GM03348 (cell line): ENCODE data around the gene EXOG.

Source experiments
- DNase-seq: peaks from one replicate; pipeline ENCODE4 v3.0.0; 2012; ENCODE audit warnings: low spot score

EXOG gene

DNA sequence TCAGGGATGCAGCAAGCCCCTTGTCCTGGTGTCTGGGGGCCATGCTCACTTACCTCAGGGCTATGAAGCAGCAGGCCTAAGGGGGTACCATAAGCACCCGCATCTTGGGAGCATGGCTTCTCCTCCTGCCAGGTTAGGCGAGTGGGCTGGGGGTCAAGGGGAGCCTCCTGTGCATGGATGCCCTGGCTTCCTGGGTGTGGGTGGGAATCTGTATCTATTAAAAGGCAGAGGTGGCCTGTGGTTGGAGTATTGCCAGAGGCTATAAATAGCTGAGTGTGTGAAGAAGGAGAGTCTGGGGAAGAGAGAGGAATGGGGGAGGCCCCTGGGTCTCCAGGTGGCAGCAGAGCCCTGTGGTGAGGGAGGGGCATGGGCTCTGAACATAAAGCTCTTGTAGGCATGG, 22.9 kb upstream of the EXOG start:
- no peak for DNase-seq

DNA sequence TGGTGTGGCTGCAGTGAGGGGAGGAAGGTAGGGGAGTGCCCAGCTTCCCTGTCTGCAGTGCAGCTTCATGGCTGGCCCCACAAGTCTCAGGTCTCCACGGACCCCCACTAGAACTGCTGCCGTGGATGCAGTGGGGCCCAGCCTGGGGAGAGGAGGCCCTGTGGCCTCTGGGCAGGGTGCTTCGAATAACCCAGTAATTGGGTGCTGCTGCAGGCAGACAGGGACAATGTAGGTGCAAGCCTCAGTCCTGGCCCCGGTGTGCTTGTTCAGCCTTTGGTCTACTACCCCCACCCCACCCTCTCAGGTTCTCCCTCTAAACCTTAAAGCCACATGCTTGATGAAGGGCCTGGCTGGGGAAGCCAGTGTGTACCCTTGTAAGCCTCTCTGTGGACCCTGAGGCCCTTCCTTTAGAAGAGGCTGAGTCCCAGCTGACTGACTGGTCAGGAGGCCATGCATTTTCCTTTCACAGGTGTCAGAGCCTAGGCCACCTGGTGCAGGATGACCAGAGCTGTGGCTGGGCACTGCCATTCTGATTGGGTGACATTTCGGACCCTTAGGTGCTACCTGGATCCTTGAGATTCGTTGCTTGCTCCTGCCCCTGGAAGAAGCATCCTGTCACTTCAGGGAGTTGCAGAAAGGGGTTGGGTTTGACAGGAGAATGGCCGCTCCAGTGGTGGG, 21.1 kb upstream of the EXOG start:
- no peak for DNase-seq

DNA sequence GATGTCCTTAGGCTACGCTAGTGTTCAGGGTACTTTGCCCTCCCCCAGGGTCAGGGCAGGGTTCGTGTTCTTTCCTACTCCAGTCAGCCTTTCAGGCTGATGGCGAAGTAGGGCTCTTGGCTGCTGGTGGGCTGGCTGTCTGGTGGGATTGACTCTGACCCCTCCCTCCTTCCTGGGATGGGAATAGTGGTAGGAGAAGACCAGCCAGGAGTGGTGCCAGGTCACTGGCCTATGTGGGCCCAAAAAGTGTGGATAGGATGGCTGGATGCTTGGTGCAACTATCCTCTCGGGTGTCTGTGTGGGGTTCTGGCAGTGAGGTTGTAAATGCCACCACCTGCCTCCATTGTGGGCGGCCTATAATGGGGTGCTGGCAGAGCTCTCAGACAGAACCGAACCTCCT, 20.4 kb upstream of the EXOG start:
- DNase-seq = no peak

DNA sequence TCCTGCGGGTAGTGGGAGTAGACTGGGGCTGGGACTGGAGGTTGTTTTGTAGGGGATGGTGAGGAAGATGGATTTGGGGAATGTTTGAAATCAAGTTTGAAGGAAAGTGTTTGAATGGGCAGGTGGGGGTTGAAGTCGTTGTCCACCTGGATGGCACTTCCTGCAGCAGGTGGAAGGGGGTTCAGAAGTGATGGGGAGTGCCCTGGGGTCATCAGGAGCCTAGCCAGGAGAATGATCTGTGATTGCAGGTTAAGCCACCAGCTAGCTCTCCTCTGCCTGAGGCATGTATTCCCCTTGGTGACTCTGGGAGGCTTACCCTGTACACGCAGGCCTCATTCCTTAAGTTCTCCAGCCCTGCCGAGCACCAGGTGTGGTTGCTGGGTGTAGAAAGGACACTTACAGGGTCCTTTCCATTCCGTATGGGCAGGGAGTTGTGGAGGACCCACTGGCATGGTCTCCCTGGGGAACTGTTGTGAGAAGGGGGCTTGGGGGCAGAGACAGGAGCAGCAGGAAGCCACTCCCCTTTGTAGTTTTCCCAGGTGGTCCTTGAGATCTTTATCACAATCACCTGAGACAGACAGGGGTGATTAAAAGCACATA, 19.9 kb upstream of the EXOG start:
- DNase-seq = no peak

DNA sequence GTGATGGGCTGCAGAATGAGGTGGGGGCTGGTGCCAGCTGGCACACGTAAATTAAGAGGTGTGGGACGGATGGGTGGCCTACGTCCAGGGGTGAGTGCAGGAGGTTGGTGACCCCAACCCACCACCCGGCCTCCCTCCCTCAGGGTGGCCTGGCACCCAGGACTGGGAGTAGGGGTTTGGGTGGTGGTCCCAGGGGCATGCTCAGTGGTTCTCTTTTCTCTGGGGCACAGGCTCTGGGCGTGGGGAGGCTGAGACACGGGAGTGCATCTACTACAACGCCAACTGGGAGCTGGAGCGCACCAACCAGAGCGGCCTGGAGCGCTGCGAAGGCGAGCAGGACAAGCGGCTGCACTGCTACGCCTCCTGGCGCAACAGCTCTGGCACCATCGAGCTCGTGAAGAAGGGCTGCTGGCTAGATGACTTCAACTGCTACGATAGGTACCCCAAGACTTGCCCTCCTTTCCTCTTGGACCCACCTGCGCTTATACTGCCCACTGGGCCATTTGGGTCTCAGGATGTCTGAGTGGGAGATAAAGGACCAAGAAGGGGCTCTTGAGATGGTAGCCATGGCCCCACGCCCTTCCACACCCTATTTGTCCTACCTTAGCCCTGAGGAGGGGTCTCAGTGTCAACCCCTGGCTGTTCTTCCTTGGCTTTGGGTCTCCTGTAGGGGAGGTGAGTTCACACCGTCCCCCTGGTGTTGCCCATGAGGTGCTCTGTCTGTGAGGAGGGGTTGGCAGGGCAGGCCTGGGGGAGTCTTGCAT, 18.9 kb upstream of the EXOG start:
- DNase-seq = no peak

DNA sequence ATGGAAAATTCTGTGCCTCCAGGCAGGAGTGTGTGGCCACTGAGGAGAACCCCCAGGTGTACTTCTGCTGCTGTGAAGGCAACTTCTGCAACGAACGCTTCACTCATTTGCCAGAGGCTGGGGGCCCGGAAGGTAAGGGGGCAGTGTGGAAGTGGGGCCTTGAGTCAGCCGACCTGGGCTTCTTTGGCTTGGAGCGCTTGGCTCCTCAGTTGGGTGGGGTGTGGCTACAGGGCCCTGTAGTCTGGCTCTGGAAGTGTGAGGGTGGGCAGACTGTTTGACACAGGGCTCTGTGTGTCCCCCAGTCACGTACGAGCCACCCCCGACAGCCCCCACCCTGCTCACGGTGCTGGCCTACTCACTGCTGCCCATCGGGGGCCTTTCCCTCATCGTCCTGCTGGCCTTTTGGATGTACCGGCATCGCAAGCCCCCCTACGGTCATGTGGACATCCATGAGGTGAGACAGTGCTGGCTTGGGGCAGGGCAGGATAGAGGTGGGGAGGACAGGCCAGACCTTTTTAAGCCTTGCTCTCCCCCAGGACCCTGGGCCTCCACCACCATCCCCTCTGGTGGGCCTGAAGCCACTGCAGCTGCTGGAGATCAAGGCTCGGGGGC, 18.2 kb upstream of the EXOG start:
- DNase-seq = no peak

DNA sequence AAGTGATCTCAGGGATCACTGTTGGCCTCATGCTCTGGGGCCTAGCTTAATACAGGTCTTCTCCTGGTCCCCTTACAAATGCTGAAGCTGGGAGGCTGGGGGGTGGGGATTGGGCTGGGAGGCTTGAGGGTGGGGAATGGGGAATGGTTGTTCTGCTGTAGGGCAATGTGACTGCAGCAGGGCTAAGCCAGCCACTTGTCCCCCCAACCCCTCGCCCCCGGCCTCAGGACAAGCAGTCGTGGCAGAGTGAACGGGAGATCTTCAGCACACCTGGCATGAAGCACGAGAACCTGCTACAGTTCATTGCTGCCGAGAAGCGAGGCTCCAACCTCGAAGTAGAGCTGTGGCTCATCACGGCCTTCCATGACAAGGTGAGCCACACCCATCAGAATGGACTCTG, 17.2 kb upstream of the EXOG start:
- DNase-seq = no peak

DNA sequence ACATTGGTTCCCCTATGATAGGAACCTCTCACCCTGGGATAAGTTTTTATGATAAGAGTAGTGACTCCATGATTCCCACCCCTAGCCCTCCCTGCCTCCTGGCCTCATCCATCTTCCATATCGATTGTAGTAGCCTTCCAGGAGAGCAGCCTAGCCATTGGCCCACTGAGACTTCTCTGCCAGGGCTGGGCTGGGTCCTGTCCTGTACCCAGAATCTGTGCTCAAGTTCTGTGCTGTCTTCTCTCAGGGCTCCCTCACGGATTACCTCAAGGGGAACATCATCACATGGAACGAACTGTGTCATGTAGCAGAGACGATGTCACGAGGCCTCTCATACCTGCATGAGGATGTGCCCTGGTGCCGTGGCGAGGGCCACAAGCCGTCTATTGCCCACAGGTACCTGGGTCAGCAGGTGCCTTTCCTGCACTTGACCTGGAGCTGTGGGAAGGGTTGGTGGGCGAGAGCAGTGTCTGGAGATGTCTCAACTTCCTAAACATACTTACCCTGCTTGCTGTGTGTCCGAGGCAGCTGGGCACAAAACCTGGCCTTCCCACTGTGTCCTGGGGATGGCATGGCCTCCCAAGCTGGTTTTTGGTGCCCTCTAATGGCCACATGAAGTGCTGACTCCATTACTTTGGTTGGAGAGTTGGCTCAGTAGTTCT, 16.6 kb upstream of the EXOG start:
- peak; percentile 90 for DNase-seq

DNA sequence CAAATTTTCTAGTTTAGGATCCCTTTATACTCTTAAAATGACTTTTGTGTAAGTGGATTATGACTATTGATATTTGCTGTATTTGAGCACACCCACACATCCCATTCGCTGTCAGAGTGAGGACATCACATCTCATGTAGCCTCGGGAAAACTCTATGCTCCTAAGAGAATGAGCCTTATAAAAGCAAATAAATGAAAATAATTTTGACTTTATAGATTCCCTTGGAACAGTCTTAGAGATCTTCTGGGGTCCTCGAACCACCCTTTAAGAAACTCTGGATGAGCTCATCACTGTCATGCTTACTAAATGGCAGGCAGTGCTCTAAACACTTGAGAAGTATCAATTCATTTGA, 16.1 kb upstream of the EXOG start:
- no peak for DNase-seq

DNA sequence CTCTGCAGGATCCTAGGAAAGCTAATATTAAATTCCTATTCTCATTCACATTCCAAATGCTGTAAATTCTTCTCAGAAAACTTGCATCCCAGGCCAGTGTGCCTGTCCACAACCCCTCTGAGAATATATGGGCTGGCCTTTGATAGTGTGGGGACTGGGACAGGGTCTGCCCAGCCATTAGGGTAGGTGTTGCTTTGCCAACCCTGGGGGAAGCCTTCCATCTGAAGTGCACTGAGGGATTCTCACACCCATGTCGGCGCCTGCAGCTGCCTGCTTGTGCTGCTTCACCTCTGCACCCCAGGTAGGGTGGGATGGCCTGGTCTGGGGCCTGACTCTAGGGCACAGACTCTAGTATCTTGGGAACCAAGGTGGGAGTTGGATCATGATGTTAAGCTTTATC, 15.2 kb upstream of the EXOG start:
- DNase-seq = no peak

DNA sequence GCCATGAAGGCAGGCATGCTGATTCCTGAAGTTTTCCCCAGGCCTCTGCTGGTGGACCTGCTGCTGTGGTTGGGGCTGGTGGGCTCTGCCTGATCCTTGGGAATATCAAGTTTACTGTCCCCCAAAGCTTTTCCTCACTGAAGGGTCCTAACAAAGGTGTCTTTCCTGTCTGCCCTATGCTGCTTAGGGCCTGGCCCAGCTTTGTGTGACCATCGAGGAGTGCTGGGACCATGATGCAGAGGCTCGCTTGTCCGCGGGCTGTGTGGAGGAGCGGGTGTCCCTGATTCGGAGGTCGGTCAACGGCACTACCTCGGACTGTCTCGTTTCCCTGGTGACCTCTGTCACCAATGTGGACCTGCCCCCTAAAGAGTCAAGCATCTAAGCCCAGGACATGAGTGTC, 13.2 kb upstream of the EXOG start:
- no peak for DNase-seq

DNA sequence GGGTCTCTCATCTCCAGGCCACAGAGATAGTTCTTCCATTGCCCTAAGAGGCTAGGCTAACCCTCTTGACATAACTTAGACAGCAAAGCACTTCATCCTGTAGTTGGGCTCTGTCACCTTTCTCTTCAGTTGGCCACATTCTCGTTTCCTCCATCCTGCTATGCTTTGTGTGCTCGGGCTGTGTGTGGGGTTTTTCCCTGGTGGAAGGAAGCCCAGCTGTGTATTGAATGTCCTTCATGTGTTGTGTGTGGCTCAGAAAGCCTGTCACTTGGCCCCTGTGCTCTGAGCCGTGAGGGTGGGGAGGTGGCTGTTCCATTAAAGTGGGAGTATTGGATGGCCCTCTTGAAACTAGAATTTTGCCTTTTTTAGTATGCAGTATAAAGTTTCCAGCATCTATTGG, 8.8 kb upstream of the EXOG start:
- no peak for DNase-seq

DNA sequence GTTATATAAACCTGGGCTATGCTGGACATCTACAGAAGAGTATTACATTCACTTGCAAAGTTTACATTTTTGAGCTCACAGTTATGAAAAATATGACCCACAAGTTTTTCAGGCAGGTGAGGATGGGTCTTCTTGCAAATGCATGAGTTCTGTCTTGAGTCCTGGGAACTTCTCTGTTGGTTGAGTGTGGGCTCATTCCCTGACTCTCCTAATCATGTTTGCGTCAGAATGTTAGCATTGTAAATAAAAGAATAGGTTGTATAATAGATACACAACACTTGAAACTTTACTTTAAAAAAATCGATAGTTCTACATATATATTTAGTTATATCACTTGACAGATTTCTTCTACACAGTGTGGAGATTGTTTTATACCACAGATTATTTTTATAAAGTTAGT, 7.2 kb upstream of the EXOG start:
- DNase-seq = no peak

DNA sequence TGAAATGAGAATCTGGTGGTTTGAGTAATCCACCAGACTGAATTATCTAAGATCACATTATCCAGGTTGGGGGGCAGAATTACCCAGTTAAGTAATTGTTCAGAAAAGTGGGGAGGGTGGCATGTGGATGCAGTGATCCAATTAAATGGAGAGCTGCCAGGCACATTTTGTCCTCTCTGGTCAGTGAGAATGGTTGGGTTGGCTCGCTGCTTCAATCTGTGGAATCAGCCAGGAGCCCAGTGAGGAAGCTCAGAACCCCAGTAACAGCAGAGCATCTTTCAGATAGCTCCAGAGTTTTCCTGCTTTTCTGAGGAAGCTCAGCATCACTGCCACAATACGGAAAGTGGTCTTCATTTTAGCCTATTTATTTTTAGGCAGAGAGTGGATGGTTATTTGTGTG, 6.4 kb upstream of the EXOG start:
- DNase-seq = no peak

DNA sequence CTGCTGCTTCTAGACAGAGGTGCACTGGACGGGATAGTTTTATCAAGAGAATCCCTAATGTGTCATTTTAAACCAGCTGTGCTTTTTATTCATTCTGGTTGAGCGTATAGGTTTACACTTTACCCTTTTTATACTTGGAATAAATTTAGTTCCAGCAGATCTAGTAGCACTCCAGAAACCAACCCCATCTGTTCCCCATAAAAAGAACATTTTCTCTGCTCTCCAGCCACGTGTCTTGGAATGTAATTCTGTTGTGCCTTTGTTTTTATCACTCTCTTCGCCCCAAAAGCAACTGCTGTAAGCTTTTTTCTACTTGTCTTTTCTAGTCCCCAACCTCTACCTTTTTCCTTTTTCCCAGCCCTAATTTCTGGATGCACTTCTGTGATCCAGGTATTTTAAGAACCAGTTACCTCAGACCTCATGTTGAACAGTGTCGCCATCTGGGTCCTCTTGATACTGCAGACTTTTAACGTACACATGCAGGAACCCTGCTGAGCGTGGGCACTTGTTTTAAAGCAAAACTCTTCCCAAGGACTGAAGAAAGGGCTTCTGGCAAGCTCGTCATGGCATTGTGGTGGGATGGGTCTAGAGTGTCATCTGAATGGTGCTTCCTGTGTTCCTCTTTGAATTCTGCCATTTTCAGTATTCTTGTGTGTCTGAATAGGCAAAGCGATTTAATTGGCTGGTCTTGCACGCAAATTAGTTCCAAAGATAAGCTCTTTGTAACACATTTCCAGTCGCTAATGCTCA, 5.7 kb upstream of the EXOG start:
- no peak for DNase-seq

DNA sequence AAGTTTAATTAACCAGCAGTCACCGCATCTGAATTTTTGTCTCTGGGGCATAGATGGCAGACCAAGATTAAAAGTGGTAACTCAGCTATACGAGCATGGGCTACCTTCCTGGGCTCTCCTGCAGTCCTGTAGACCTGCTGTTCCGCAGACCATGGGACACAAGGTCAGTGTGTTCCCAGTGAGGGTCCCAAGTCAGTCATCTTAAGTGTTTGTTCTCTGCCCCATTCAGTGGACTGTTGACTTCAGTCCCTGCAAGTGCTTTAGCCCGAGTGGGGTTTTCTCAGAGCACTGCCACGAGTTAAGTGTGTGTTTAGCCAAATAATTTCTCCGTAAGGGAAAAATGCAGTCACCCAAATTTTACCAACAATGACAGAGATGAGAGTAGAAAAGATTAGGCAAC, 4.9 kb upstream of the EXOG start:
- DNase-seq = no peak

DNA sequence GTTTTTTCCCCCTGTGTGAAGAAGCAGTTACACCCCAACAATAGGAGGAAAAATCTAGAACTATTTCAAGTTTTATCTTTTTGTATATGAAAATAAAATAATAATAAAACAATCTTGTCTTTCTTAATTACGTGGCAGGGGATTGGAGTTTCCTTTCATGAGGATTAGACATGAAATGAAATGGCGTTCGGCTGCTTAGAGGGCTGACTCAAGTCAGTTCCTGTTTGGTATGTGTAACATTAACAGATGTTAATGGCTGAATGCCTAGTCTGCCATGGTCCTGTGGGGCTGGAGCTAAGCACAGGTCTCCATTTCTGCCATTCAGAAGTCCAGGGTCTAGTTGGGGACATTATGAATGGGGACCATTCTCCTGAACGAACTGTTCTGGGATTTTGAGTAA, 3.1 kb upstream of the EXOG start:
- no peak for DNase-seq

DNA sequence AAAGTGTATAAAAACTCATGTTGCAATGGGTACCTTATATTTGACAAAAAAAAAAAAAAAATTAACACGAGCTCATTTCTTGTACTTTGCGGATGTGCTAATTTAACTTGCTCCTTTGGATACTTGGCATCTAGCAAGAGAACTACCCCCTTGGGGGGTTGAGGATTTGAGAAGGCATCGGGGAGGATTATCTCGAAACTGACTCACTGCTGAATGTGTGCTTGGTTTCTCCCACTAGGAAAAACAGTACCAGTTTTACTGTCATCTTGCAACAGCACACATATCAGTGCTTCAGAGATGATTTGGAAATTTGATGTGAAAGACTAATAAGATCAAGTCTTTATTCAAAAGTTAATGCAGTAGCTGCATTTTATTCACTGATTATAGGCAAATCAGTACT, 891 bp downstream of the EXOG start:
- no peak for DNase-seq

DNA sequence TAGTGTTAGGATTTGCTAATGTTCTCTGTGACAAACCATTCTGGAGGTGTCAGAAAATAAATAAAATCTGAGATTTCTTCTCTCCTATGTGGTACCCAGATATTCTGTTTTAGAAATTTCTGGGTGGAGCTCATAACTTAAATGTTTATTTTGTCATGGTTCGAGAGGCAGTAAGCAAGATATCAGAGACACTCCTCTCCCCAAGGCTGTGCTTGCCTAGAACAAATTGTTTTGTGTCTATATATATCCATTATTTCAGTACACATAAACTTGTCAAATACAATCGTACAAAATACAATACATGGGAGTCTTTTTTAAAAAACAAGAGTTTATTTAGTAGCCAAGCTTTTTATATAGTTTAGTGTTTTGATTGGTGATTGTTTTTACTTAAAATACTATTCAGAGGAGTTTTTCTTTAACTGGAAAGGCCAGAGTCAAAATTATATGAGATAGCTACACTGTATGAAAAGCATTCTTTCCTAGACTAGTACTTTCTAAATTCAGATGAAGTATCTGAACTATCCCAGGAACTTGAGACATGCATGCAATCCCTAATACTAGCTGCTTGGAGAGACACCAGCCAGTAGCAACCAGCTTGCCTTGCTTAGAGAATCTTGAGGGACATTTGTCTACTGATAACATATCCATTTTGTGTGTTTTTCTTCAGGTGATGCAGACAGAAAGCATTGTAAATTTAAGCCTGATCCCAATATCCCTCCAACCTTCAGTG, 4.7 kb downstream of the EXOG start:
- no peak for DNase-seq

DNA sequence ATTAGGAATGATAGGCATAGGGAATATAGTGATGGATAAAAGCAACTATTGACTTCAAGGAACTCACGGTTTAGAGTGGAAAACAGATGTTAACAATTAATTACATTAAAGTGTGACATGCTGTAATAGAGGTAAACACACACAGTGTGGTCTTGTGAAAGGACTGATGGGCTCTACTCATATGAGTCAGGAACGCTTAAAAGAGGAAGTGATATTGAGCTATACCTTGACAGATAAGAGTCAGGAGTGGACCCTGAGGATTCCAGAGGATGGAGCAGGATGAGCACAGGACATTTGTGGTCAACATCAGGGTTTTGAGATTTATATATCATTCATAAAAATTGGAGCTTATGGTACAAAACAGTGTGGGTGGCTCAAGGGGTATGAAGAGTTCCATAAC, 11.0 kb downstream of the EXOG start:
- no peak for DNase-seq

DNA sequence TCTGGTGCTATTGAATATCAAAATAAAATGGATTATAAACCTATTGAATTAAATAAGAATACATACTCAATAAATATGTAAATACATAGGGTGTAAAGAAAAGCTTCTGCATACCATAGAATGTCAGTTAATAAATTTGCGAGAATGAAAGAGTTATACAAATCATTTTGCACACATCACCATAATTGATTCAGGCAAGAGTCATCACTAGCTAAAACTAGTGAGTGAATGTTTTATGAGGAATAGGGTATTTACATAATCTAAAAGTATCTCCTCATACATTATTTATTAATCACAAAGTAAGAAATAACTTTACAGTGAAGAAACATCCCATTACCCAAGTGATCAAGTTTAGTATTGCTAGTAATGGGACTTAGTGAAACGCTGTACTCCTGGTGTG, 13.6 kb downstream of the EXOG start:
- no peak for DNase-seq
